Smooth muscle cell (in vitro differentiated cells): ENCODE data around the gene CCSER1. TPM values are rescaled to one million over a fixed set of nuclear protein-coding genes. Genes with fewer than 3 reads are reported as not detected.
A peak's percentile ranks its signal among the peaks of the same experiment; 100 is the strongest.

Experiments
- DNase-seq: peaks from one replicate; lab custom pipeline; 2025; ENCODE audit not compliant: unreplicated experiment; lab: John Stamatoyannopoulos, UW
- H2AFZ ChIP-seq: fragments of 200-600 bp; sonication (generic); 2 replicates; pipeline ENCODE4 v1.6.0; 2016; ENCODE audit warnings: antibody characterized with exemption, low read depth, mild to moderate bottlenecking
- H3F3A ChIP-seq: fragments of 200-600 bp; sonication (generic); 2 replicates; pipeline ENCODE4 v1.6.0; 2017; ENCODE audit warnings: antibody characterized with exemption, low read depth
- H3K27ac ChIP-seq: fragments of 200-600 bp; sonication (generic); 2 replicates; pipeline ENCODE4 v1.5.1; 2016; ENCODE audit warnings: low read depth, mild to moderate bottlenecking
- H3K27me3 ChIP-seq: fragments of 200-600 bp; sonication (generic); 2 replicates; pipeline ENCODE4 v1.6.1; 2016; ENCODE audit warnings: low read depth, mild to moderate bottlenecking
- H3K36me3 ChIP-seq: fragments of 200-600 bp; sonication (generic); 2 replicates; pipeline ENCODE4 v1.5.1; 2016; ENCODE audit warnings: low read depth
- H3K4me1 ChIP-seq: fragments of 200-600 bp; sonication (generic); 2 replicates; pipeline ENCODE4 v1.5.1; 2016; ENCODE audit warnings: low read depth
- H3K4me2 ChIP-seq: fragments of 200-600 bp; sonication (generic); 2 replicates; pipeline ENCODE4 v1.6.0; 2016; ENCODE audit warnings: mild to moderate bottlenecking
- H3K4me3 ChIP-seq: fragments of 200-600 bp; sonication (generic); 2 replicates; pipeline ENCODE4 v1.5.1; 2016; ENCODE audit warnings: mild to moderate bottlenecking
- H3K79me2 ChIP-seq: fragments of 200-600 bp; sonication (generic); 2 replicates; pipeline ENCODE4 v1.6.0; 2016; ENCODE audit warnings: low read depth, mild to moderate bottlenecking
- H3K9ac ChIP-seq: fragments of 200-600 bp; sonication (generic); 2 replicates; pipeline ENCODE4 v1.6.0; 2016; ENCODE audit warnings: low read depth
- H3K9me3 ChIP-seq: fragments of 200-600 bp; sonication (generic); replicated peaks from 2 replicates; pipeline ENCODE4 v1.5.1; 2016; ENCODE audit warnings: low read depth
- H4K20me1 ChIP-seq: fragments of 200-600 bp; sonication (generic); 2 replicates; pipeline ENCODE4 v1.6.0; 2016; ENCODE audit warnings: low read depth
- WGBS: methylation state at CpG from one replicate; pipeline ENCODE4 v1.1.7; 2016; ENCODE audit warnings: low lambda C conversion rate; 5-methylcytosine and 5-hydroxymethylcytosine counted together
- polyA plus RNA-seq: library from polyadenylated mRNA; unstranded; fragments of >200 nt; fragmentation: Nextera tagmentation; extraction: Ambion mirVana; gene quantifications from 2 replicates; pipeline ENCODE4 v1.2.1, GENCODE V29; 2016
- total RNA-seq: library from RNA; depleted of rRNA; stranded (reverse); fragments of >200 nt; gene quantifications from 2 replicates; pipeline ENCODE4 v1.2.3, GENCODE V29; 2014
- TF ChIP-seq, protein P1 (sequence below): fragments of 200-600 bp; sonication (generic); IDR thresholded peaks from 2 replicates; pipeline ENCODE4 v1.5.1; 2017; ENCODE audit warnings: borderline replicate concordance, mild to moderate bottlenecking, antibody characterized with exemption; ENCODE audit not compliant: insufficient read depth, poor library complexity, severe bottlenecking

CCSER1 gene
- total and polyA plus RNA-seq, 2 experiments from 2014 or later = 0.76 TPM; not detected in 1

- no peaks in the 10 kb centered on the region for H3K4me1 ChIP-seq
- H3K4me3 ChIP-seq = no peak overlapping the region
- TF ChIP-seq, protein P1, sequence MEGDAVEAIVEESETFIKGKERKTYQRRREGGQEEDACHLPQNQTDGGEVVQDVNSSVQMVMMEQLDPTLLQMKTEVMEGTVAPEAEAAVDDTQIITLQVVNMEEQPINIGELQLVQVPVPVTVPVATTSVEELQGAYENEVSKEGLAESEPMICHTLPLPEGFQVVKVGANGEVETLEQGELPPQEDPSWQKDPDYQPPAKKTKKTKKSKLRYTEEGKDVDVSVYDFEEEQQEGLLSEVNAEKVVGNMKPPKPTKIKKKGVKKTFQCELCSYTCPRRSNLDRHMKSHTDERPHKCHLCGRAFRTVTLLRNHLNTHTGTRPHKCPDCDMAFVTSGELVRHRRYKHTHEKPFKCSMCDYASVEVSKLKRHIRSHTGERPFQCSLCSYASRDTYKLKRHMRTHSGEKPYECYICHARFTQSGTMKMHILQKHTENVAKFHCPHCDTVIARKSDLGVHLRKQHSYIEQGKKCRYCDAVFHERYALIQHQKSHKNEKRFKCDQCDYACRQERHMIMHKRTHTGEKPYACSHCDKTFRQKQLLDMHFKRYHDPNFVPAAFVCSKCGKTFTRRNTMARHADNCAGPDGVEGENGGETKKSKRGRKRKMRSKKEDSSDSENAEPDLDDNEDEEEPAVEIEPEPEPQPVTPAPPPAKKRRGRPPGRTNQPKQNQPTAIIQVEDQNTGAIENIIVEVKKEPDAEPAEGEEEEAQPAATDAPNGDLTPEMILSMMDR = no peak
- no peak for DNase-seq
- no peak overlapping the region for H3K4me2 ChIP-seq
- no peak overlapping the region for H3K9ac ChIP-seq
- H4K20me1 ChIP-seq = no peaks in the 10 kb centered on the region
- no peak overlapping the region for H3K27ac ChIP-seq
- no peaks in the 10 kb centered on the region for H3K79me2 ChIP-seq
- H3F3A ChIP-seq = no peaks in the 10 kb centered on the region
- no peaks in the 10 kb centered on the region for H3K27me3 ChIP-seq
- no peaks in the 10 kb centered on the region for H3K36me3 ChIP-seq
- no peaks in the 10 kb centered on the region for H3K9me3 ChIP-seq
- no peak overlapping the region for H2AFZ ChIP-seq
These were observed 1450.7 kb downstream of the CCSER1 start for GRCh38 chr4:91577864-91578263.

- no peak for DNase-seq
- no peak overlapping the region for H3K9ac ChIP-seq
- no peaks in the 10 kb centered on the region for H3K9me3 ChIP-seq
- H3K4me2 ChIP-seq = peak overlapping the region; percentile 22
- TF ChIP-seq, protein P1 = no peak
- H3K27me3 ChIP-seq = no peaks in the 10 kb centered on the region
- WGBS = 36% methylated on average over 3 of the region's 3 CpGs
- no peaks in the 10 kb centered on the region for H3K79me2 ChIP-seq
- H3K4me1 ChIP-seq = no peaks in the 10 kb centered on the region
- H4K20me1 ChIP-seq = no peaks in the 10 kb centered on the region
- H3F3A ChIP-seq = no peaks in the 10 kb centered on the region
- no peak overlapping the region for H3K27ac ChIP-seq
- peak overlapping the region; percentile 92 for H2AFZ ChIP-seq
- no peaks in the 10 kb centered on the region for H3K36me3 ChIP-seq
- H3K4me3 ChIP-seq = no peak overlapping the region
These were observed 1463.1 kb downstream of the CCSER1 start for GRCh38 chr4:91590260-91590659.

DNA sequence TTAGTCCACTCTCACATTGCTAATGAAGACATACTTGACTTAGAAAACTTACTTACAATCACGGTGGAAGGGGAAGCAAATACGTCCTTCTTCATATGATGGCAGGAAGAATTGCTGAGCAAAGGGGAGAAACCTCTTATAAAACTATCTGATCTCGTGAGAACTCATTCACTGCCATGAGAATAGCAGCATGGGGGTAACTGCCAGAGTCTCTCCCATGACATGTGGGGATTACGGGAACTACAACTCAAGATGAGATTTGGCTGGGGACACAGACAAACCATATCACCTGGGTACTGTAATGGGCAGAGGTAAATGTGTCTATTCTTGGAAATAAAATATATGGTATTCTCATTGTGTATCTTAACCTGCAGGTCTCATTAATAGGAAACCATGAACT lies 1464.9 kb downstream of the CCSER1 start:
- Histone ChIP-seq H3F3A (no peaks in the 10 kb centered on the region), H3K27ac (no peak overlapping the region), H3K4me3 (no peak overlapping the region), H3K9ac (no peak overlapping the region), H4K20me1 (no peaks in the 10 kb centered on the region), H3K36me3 (no peaks in the 10 kb centered on the region), H3K27me3 (no peaks in the 10 kb centered on the region), H3K4me2 (no peak overlapping the region), H3K4me1 (no peaks in the 10 kb centered on the region), H3K79me2 (no peaks in the 10 kb centered on the region), H3K9me3 (no peaks in the 10 kb centered on the region), H2AFZ (no peak overlapping the region)
- no peak for DNase-seq
- TF ChIP-seq, protein P1 = no peak
- WGBS = 85% methylated on average over 4 of the region's 4 CpGs

GRCh38 chr4:91596718-91597117 lies 1469.5 kb downstream of the CCSER1 start:
- TF ChIP-seq, protein P1 = no peak
- Histone ChIP-seq H3K79me2 (no peaks in the 10 kb centered on the region), H3K36me3 (no peaks in the 10 kb centered on the region), H4K20me1 (no peaks in the 10 kb centered on the region), H3K27ac (no peak overlapping the region), H3K4me1 (no peaks in the 10 kb centered on the region), H3K9me3 (no peaks in the 10 kb centered on the region), H3K4me3 (no peak overlapping the region), H2AFZ (no peak overlapping the region), H3K27me3 (no peaks in the 10 kb centered on the region), H3K9ac (no peak overlapping the region), H3K4me2 (no peak overlapping the region), H3F3A (no peaks in the 10 kb centered on the region)
- no peak for DNase-seq
- WGBS = 66% methylated on average over 2 of the region's 2 CpGs
